HG03442 (cell line): ENCODE results near the gene OR52I1.
A peak's percentile ranks its signal among the peaks of the same experiment; 100 is the strongest.

Source experiments
- ATAC-seq: cut with Tn5 transposase; IDR thresholded peaks from one replicate; pipeline ENCODE4 v1.9.1; 2021; ENCODE audit warnings: mild to moderate bottlenecking, moderate library complexity; ENCODE audit not compliant: unreplicated experiment

OR52I1 gene

GRCh38 chr11:4593739-4594138 lies at the start of gene OR52I1:
Gene OR52I1, plus strand, starts transcription at chr11:4594039. Its CDS starts 0 bp downstream, at chr11:4594039.
- ATAC-seq, result no peak

- no peak for ATAC-seq
Observed at GRCh38 chr11:4544891-4545290, 48.9 kb upstream of the OR52I1 start, which contains the start of gene OR52M1. Gene OR52M1, plus strand, starts transcription at chr11:4545191. Its CDS starts 0 bp downstream, at chr11:4545191.

- ATAC-seq, result no peak
Observed at GRCh38 chr11:4546878-4547277, 47.0 kb upstream of the OR52I1 start.

- ATAC-seq, result no peak
Observed at GRCh38 chr11:4547416-4547815, 46.4 kb upstream of the OR52I1 start.

- ATAC-seq, result no peak
Observed at GRCh38 chr11:4551346-4551979, 42.4 kb upstream of the OR52I1 start.

- no peak for ATAC-seq
Observed at GRCh38 chr11:4559527-4560440, 34.1 kb upstream of the OR52I1 start.

GRCh38 chr11:4560467-4560866 lies 33.4 kb upstream of the OR52I1 start:
- no peak for ATAC-seq

GRCh38 chr11:4565371-4565770 lies 28.5 kb upstream of the OR52I1 start:
- no peak for ATAC-seq

GRCh38 chr11:4569075-4569474 lies 24.8 kb upstream of the OR52I1 start:
- no peak for ATAC-seq

- no peak for ATAC-seq
Observed at GRCh38 chr11:4576880-4577279, 17.0 kb upstream of the OR52I1 start.

GRCh38 chr11:4577761-4578160 lies 16.1 kb upstream of the OR52I1 start:
- no peak for ATAC-seq

GRCh38 chr11:4578624-4579023 lies 15.2 kb upstream of the OR52I1 start:
- ATAC-seq, result no peak

- no peak for ATAC-seq
Observed at GRCh38 chr11:4580124-4580523, 13.7 kb upstream of the OR52I1 start.

- ATAC-seq, result no peak
Observed at GRCh38 chr11:4581443-4581842, 12.4 kb upstream of the OR52I1 start, which contains the start of gene OR52I2. Gene OR52I2, plus strand, starts transcription at chr11:4581743.

GRCh38 chr11:4589017-4589416 lies 4.8 kb upstream of the OR52I1 start:
- no peak for ATAC-seq

GRCh38 chr11:4605057-4605456 lies 11.2 kb downstream of the OR52I1 start:
- no peak for ATAC-seq

GRCh38 chr11:4606231-4607015 lies 12.6 kb downstream of the OR52I1 start:
- no peak for ATAC-seq

GRCh38 chr11:4607096-4607495 lies 13.3 kb downstream of the OR52I1 start:
- no peak for ATAC-seq

GRCh38 chr11:4607781-4608666 lies 14.2 kb downstream of the OR52I1 start, which contains the start of gene TRIM68:
Gene TRIM68, minus strand, starts transcription at chr11:4608231. Its CDS starts 2,727 bp downstream, at chr11:4605504.
- peak; percentile 100 for ATAC-seq
